HK-2 (cell line): Measurements from ENCODE around the gene RBM15.

ENCODE experiments used
- DNase-seq: peaks from one replicate; pipeline ENCODE4 v3.0.0-alpha.2; 2018; ENCODE audit not compliant: unreplicated experiment

RBM15 gene

GRCh38 chr1:110350360-110350759, 11.2 kb downstream of the RBM15 start:
- no peak for DNase-seq

- DNase-seq: no peak
Measured at GRCh38 chr1:110355321-110355720, 16.1 kb downstream of the RBM15 start.

GRCh38 chr1:110356379-110356778, 17.2 kb downstream of the RBM15 start:
- DNase-seq: no peak

- no peak for DNase-seq
Measured at GRCh38 chr1:110360431-110360830, 21.3 kb downstream of the RBM15 start.

- no peak for DNase-seq
Measured at GRCh38 chr1:110361856-110362255, 22.7 kb downstream of the RBM15 start.

GRCh38 chr1:110364221-110364620, 25.0 kb downstream of the RBM15 start:
- no peak for DNase-seq

GRCh38 chr1:110370827-110371226, 31.6 kb downstream of the RBM15 start:
- no peak for DNase-seq

GRCh38 chr1:110375490-110375889, 36.3 kb downstream of the RBM15 start:
- DNase-seq: no peak

GRCh38 chr1:110380672-110381283, 41.6 kb downstream of the RBM15 start:
- no peak for DNase-seq

- DNase-seq: no peak
Measured at GRCh38 chr1:110383251-110383990, 44.2 kb downstream of the RBM15 start.

- DNase-seq: no peak
Measured at GRCh38 chr1:110384581-110385321, 45.6 kb downstream of the RBM15 start.

GRCh38 chr1:110385369-110385768, 46.2 kb downstream of the RBM15 start:
- no peak for DNase-seq

GRCh38 chr1:110387048-110387754, 48.0 kb downstream of the RBM15 start:
- DNase-seq: no peak

- peak; percentile 31 for DNase-seq
Measured at GRCh38 chr1:110390096-110390495, 50.9 kb downstream of the RBM15 start.

GRCh38 chr1:110390692-110391245, 51.6 kb downstream of the RBM15 start, which contains the start of gene SLC16A4:
Gene SLC16A4, minus strand, starts transcription at chr1:110391026. Its CDS starts 1,703 bp downstream, at chr1:110389323.
- peak; percentile 30 for DNase-seq

GRCh38 chr1:110393286-110393685, 54.1 kb downstream of the RBM15 start:
- no peak for DNase-seq

- peak; percentile 21 for DNase-seq
Measured at GRCh38 chr1:110393691-110394492, 54.7 kb downstream of the RBM15 start.

- DNase-seq: no peak
Measured at GRCh38 chr1:110394493-110394820, 55.3 kb downstream of the RBM15 start.
